Activated CD4-positive, alpha-beta T cell treated with anti-CD3 and anti-CD28 coated beads for 4 hours (primary cell): Measurements from ENCODE around the gene TMEM139.

ENCODE experiments used
- DNase-seq, 2 donors: peaks; one replicate each; pipeline ENCODE4 v3.0.0-alpha.2; 2020

Gene TMEM139

DNA sequence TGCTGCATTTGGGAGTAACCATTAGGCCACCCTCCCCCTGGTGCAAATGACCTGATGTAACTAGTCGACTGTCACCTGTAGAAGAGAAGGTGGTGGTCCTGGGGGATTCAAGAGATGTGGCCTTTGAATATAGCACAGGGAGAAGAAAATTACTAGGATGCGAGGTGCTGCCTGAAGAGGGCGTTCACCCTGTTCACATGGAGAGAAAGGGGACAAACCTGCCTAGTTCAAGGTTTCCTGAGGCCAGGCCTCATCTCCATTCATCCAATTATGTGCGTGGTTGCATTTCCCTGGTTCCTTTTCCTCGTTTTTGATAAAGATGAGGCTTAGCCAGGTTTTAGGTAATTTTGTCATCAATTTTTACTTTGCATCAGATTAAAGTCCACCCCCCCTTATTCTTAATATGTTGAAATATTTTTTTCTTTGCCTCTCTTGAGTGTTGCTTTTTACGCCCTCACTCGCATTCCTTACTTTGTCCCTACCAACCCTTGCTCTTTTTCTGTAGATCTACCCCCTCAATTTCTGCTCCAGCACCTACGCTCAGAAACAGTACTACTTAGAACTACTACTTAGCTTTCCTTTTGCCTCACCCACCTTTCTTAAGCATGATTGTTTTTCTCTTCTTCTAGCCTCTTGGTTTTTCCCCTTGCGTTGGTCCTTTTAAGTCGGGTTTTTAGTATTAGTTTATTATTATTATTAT is 44.9 kb downstream of the TMEM139 start:
- DNase-seq: no peak

DNA sequence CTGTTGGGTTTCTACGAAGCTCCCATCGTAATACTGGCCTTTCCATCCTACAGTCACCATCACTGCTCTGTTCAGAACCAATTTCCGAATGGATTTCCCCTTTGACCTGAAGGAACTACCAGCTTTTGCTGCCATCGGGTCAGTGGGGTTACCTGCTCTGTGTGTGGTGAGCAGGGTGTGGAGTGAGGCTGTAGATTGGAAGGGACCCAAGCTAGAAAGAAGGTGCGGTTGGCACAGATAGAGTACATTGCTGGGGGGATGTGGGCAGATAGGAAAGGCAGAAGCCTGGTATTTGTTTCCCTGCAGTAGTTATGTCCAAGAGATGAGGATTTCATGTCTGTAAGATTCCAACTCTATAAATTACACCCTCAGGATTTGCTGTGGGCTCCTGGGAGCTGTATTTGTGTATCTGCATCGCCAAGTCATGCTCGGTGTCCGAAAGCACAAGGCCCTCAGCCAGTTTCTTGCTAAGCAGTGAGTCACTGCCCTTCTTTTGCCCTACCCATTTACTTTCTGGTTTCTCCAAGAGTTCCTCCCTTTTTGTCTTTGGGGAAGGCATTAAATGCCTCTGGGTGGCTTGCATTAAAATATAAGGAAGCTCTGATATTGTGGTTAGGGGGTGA is 46.5 kb downstream of the TMEM139 start:
- no peak for DNase-seq

DNA sequence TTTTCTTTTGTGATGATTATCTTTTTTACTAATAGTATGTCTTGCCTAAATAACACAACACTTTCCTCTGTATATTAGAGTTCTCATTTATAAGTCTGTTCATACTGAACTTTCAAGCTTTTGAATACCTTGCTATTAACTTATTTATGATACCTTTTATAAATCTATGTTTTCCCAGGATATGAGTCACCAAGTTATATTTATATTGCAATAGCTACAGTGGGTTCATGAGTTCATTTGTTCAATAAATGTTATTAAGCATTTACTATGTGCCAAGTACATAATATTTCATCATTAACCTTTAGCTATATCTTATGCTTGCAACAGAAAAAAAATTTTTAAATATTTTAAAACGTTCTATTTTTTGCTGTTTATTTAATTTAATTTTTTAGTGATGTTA is 49.5 kb downstream of the TMEM139 start:
- no peak for DNase-seq

DNA sequence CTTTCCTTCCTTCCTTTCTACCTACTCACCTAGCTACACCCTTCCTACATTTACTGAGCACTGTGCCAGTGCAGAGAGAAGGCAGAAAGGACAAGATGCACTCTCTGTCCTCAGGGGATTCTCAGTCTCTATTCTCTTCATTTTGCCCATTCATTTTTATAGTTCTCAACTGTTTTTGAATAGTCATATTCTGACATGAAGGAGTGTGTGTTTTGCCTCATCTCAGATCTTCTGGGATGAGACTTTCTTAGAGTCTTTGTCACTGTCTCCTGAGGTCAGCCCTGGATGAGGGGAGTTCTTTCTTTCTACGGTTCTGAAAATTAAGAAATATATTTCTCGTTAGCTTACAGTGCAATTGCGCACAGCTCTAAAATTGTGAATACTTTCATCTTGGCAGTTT is 52.5 kb downstream of the TMEM139 start:
- no peak for DNase-seq
